GM23338 (cell line): Measurements from ENCODE around the gene CACNG6. TPM values are rescaled to one million over a fixed set of nuclear protein-coding genes. Genes with fewer than 3 reads are reported as not detected.
A peak's percentile ranks its signal among the peaks of the same experiment; 100 is the strongest.

Experiments used
- ATAC-seq: fragments of 200-7000 bp; cut with Tn5 transposase; 3 replicates; pipeline ENCODE4 v1.9.1; 2020
- DNase-seq: peaks from one replicate; pipeline ENCODE4 v3.0.0-alpha.2; 2015; ENCODE audit warnings: low spot score
- H2AFZ ChIP-seq: fragments of 200-600 bp; sonication (generic); 2 replicates; pipeline ENCODE4 v1.8.0; 2016; ENCODE audit warnings: antibody characterized with exemption, mild to moderate bottlenecking, moderate library complexity
- H3F3A ChIP-seq: fragments of 200-600 bp; sonication (generic); replicated peaks from 2 replicates; pipeline ENCODE4 v1.8.0; 2017; ENCODE audit warnings: antibody characterized with exemption, mixed run types, low read depth
- H3K27ac ChIP-seq: fragments of 200-600 bp; sonication (generic); 2 replicates; pipeline ENCODE4 v1.6.1; 2016; ENCODE audit warnings: low read depth
- H3K27me3 ChIP-seq: fragments of 200-600 bp; sonication (generic); 2 replicates; pipeline ENCODE4 v1.8.0; 2016; ENCODE audit warnings: mild to moderate bottlenecking, mixed run types, moderate library complexity; ENCODE audit not compliant: insufficient read depth
- H3K36me3 ChIP-seq: fragments of 200-600 bp; sonication (generic); 2 replicates; pipeline ENCODE4 v1.8.0; 2016; ENCODE audit warnings: mild to moderate bottlenecking; ENCODE audit not compliant: insufficient read depth
- H3K4me1 ChIP-seq: fragments of 200-600 bp; sonication (generic); 2 replicates; pipeline ENCODE4 v1.8.0; 2016; ENCODE audit warnings: mild to moderate bottlenecking, moderate library complexity; ENCODE audit not compliant: insufficient read depth
- H3K4me2 ChIP-seq: fragments of 200-600 bp; sonication (generic); 2 replicates; pipeline ENCODE4 v1.7.1; 2017; ENCODE audit warnings: mixed run types
- H3K4me3 ChIP-seq: fragments of 200-600 bp; sonication (generic); 2 replicates; pipeline ENCODE4 v1.6.1; 2016; ENCODE audit warnings: mixed run types
- H3K79me2 ChIP-seq: fragments of 200-600 bp; sonication (generic); replicated peaks from 2 replicates; pipeline ENCODE4 v1.8.0; 2017; ENCODE audit warnings: mild to moderate bottlenecking; ENCODE audit not compliant: insufficient read depth
- H3K9me2 ChIP-seq: fragments of 200-600 bp; sonication (generic); 2 replicates; pipeline ENCODE4 v1.8.0; 2017; ENCODE audit not compliant: insufficient read depth
- H4K20me1 ChIP-seq: fragments of 200-600 bp; sonication (generic); replicated peaks from 2 replicates; pipeline ENCODE4 v1.8.0; 2017; ENCODE audit warnings: mild to moderate bottlenecking; ENCODE audit not compliant: insufficient read depth
- H3K27ac Mint-ChIP-seq: 2 replicates; pipeline ENCODE4 v1.8.0; 2020; ENCODE audit warnings: inconsistent platforms, mild to moderate bottlenecking, moderate library complexity, mixed read lengths
- H3K27me3 Mint-ChIP-seq: 3 replicates; pipeline ENCODE4 v1.8.0; 2022; ENCODE audit warnings: low read depth, mild to moderate bottlenecking, moderate library complexity, mixed read lengths, inconsistent platforms; ENCODE audit not compliant: insufficient read depth, poor library complexity
- H3K36me3 Mint-ChIP-seq: 3 replicates; pipeline ENCODE4 v1.8.0; 2021; ENCODE audit warnings: low read depth, mild to moderate bottlenecking, inconsistent platforms, moderate library complexity, mixed read lengths
- H3K4me1 Mint-ChIP-seq: 3 replicates; pipeline ENCODE4 v1.8.0; 2020; ENCODE audit warnings: mild to moderate bottlenecking, inconsistent platforms, mixed read lengths
- H3K4me3 Mint-ChIP-seq: 3 replicates; pipeline ENCODE4 v1.8.0; 2021; ENCODE audit warnings: moderate library complexity, mild to moderate bottlenecking, inconsistent platforms, mixed read lengths
- H3K9me3 Mint-ChIP-seq: 3 replicates; pipeline ENCODE4 v1.8.0; 2020; ENCODE audit warnings: moderate library complexity, mild to moderate bottlenecking, inconsistent platforms, mixed read lengths
- CREB1 ChIP-seq: fragments of 250-450 bp; sonication (Bioruptor Pico); IDR thresholded peaks from 2 replicates; pipeline ENCODE4 v1.5.0; 2020; ENCODE audit warnings: low read depth, mild to moderate bottlenecking, moderate library complexity
- CTCF ChIP-seq, 2 experiments: fragments of 200-600 bp in 1 of 2; sonication (generic) in 1 of 2; conservative IDR thresholded peaks; 2 replicates each; pipeline versions ENCODE4 v1.5.1 to v1.6.1; 2016 to 2017; ENCODE audit warnings: antibody characterized with exemption in 2 of 2, low read depth in 2 of 2, mild to moderate bottlenecking in 2 of 2, moderate library complexity in 1 of 2
- EZH2 ChIP-seq: fragments of 200-600 bp; sonication (generic); IDR thresholded peaks from one replicate; pipeline ENCODE4 v1.8.0; 2017; ENCODE audit warnings: antibody characterized with exemption, mild to moderate bottlenecking, low read depth; ENCODE audit not compliant: unreplicated experiment
- EZH2phosphoT487 ChIP-seq: fragments of 200-600 bp; sonication (generic); IDR thresholded peaks from one replicate; pipeline ENCODE4 v1.8.1; 2018; ENCODE audit warnings: antibody characterized with exemption; ENCODE audit not compliant: unreplicated experiment
- JUNB ChIP-seq: IDR thresholded peaks from one replicate; pipeline ENCODE4 v1.6.1; 2016; ENCODE audit warnings: antibody characterized with exemption; ENCODE audit not compliant: unreplicated experiment
- NANOG ChIP-seq: IDR thresholded peaks from 2 replicates; pipeline ENCODE4 v1.6.1; 2016; ENCODE audit warnings: antibody characterized with exemption, borderline replicate concordance
- POLR2AphosphoS5 ChIP-seq: IDR thresholded peaks from 2 replicates; pipeline ENCODE4 v1.6.1; 2016; ENCODE audit warnings: antibody characterized with exemption, low read depth
- REST ChIP-seq: IDR thresholded peaks from one replicate; pipeline ENCODE4 v1.6.1; 2018; ENCODE audit warnings: antibody characterized with exemption; ENCODE audit not compliant: unreplicated experiment
- STAT1 ChIP-seq: IDR thresholded peaks from one replicate; pipeline ENCODE4 v1.6.1; 2016; ENCODE audit warnings: antibody characterized with exemption; ENCODE audit not compliant: unreplicated experiment
- ZNF331 ChIP-seq: fragments of 250-450 bp; sonication (Bioruptor Pico); IDR thresholded peaks from 2 replicates; pipeline ENCODE4 v1.5.0; 2020; ENCODE audit warnings: low read depth, mild to moderate bottlenecking, moderate library complexity
- long read RNA-seq: library from polyadenylated mRNA; unstranded; transcript quantifications from one replicate; pipeline ENCODE4 v2.0.0, GENCODE V29; 2020; ENCODE audit not compliant: unreplicated experiment
- polyA plus RNA-seq: library from polyadenylated mRNA; unstranded; fragments of >200 nt; fragmentation: Nextera tagmentation; extraction: Ambion mirVana; gene quantifications from 2 replicates; pipeline ENCODE4 v1.2.1, GENCODE V29; 2016
- total RNA-seq: library from RNA; depleted of rRNA; stranded (reverse); fragments of >200 nt; shearing (Covaris generic); gene quantifications from 2 replicates; pipeline ENCODE4 v1.2.3, GENCODE V29; 2014; rRNA removed
- TF ChIP-seq, protein P1 (sequence below): IDR thresholded peaks from 2 replicates; pipeline ENCODE4 v1.6.1; 2016; ENCODE audit warnings: antibody characterized with exemption

Gene CACNG6
- 0.23 and 0.38 TPM in 2 replicates for total RNA-seq
- 1.5 and 1.8 TPM in 2 replicates for polyA plus RNA-seq
- long read RNA-seq: 0 reads

- H3K36me3 ChIP-seq: no peaks in the 10 kb centered on the region
- H3K4me1 Mint-ChIP-seq: peaks cover 15% of the 10 kb centered on the region
- TF ChIP-seq CREB1 (CRISPR knock-in tag) (no peak), NANOG (no peak), ZNF331 (CRISPR knock-in tag) (no peak), POLR2AphosphoS5 (peak; percentile 34; the same call in 1 of the 2 replicates)
- peak; percentile 86 for DNase-seq
- no peak within 1 kb of the TSS for H3K27ac ChIP-seq
- no peaks in the 10 kb centered on the region for H3K9me2 ChIP-seq
- peak within 1 kb of the TSS; percentile 69 for H3K4me3 Mint-ChIP-seq
- H3K79me2 ChIP-seq: no peaks in the 10 kb centered on the region
- no peaks in the 10 kb centered on the region for H3K9me3 Mint-ChIP-seq
- H3K4me1 ChIP-seq: peaks cover 10% of the 10 kb centered on the region
- H3K36me3 Mint-ChIP-seq: no peaks in the 10 kb centered on the region; the same call in 2 of the 3 replicates
- no peaks in the 10 kb centered on the region for H4K20me1 ChIP-seq
- H3F3A ChIP-seq: peaks cover 4% of the 10 kb centered on the region; the same call in 1 of the 2 replicates
- peaks cover 44% of the 10 kb centered on the region for H3K27me3 Mint-ChIP-seq
- H3K27me3 ChIP-seq: peaks cover 74% of the 10 kb centered on the region
- no peak within 1 kb of the TSS for H3K27ac Mint-ChIP-seq
- H3K4me2 ChIP-seq: peak within 1 kb of the TSS; percentile 83
- H2AFZ ChIP-seq: peak within 1 kb of the TSS; percentile 56; the same call in 1 of the 2 replicates
- peak; percentile 65 for ATAC-seq
- peak within 1 kb of the TSS; percentile 59 for H3K4me3 ChIP-seq
Observed at GRCh38 chr19:53991224-53992113, at the start of gene CACNG6. Gene CACNG6 (plus strand): TSS chr19:53991637. CDS start chr19:53992878, 1,241 bp downstream.

GRCh38 chr19:53942001-53942786, 49.2 kb upstream of the CACNG6 start:
- no peaks in the 10 kb centered on the region for H4K20me1 ChIP-seq
- H3K27me3 Mint-ChIP-seq: peaks cover 15% of the 10 kb centered on the region
- no peaks in the 10 kb centered on the region for H3K36me3 ChIP-seq
- H3K27ac Mint-ChIP-seq: peak overlapping the region; percentile 80; the same call in 1 of the 2 replicates
- no peak overlapping the region for H2AFZ ChIP-seq
- ATAC-seq (peak; percentile 83), DNase-seq (peak; percentile 99)
- H3K9me2 ChIP-seq: no peaks in the 10 kb centered on the region
- peaks cover 20% of the 10 kb centered on the region for H3K4me1 Mint-ChIP-seq
- H3F3A ChIP-seq: peaks cover 24% of the 10 kb centered on the region
- H3K27ac ChIP-seq: peak overlapping the region; percentile 91
- H3K4me3 ChIP-seq: peak overlapping the region; percentile 87
- H3K9me3 Mint-ChIP-seq: no peaks in the 10 kb centered on the region
- H3K4me2 ChIP-seq: peak overlapping the region; percentile 93
- H3K27me3 ChIP-seq: no peaks in the 10 kb centered on the region
- H3K4me1 ChIP-seq: peaks cover 14% of the 10 kb centered on the region
- peak overlapping the region; percentile 90 for H3K4me3 Mint-ChIP-seq
- peaks cover 24% of the 10 kb centered on the region for H3K36me3 Mint-ChIP-seq
- no peaks in the 10 kb centered on the region for H3K79me2 ChIP-seq
- TF ChIP-seq CTCF (conservative IDR thresholded peaks at IDR 0.05; ENCODE audit: low read depth in 2 of 2): peak; percentile 84 to 92
- no peak for TF ChIP-seq ZNF331 (CRISPR knock-in tag)
- no peak for TF ChIP-seq STAT1
- TF ChIP-seq, protein P1, sequence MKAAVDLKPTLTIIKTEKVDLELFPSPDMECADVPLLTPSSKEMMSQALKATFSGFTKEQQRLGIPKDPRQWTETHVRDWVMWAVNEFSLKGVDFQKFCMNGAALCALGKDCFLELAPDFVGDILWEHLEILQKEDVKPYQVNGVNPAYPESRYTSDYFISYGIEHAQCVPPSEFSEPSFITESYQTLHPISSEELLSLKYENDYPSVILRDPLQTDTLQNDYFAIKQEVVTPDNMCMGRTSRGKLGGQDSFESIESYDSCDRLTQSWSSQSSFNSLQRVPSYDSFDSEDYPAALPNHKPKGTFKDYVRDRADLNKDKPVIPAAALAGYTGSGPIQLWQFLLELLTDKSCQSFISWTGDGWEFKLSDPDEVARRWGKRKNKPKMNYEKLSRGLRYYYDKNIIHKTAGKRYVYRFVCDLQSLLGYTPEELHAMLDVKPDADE: peak; percentile 38; the same call in 1 of the 2 replicates
- TF ChIP-seq EZH2phosphoT487: no peak
- TF ChIP-seq JUNB: no peak
- no peak for TF ChIP-seq REST
- no peak for TF ChIP-seq EZH2
